NT2/D1 (cell line): Measurements from ENCODE around the gene MAP1B.

Experiments used
- SUZ12 ChIP-seq: IDR thresholded peaks from 2 replicates; pipeline ENCODE4 v1.6.1; 2011; ENCODE audit not compliant: insufficient read length, insufficient read depth; ENCODE audit errors: extremely low read depth
- YY1 ChIP-seq: IDR thresholded peaks from 2 replicates; pipeline ENCODE4 v1.6.1; 2011; ENCODE audit not compliant: insufficient read length, insufficient read depth
- ZNF274 ChIP-seq: IDR thresholded peaks from 2 replicates; pipeline ENCODE4 v1.6.1; 2011; ENCODE audit warnings: mild to moderate bottlenecking, low read depth, low read length

DNA sequence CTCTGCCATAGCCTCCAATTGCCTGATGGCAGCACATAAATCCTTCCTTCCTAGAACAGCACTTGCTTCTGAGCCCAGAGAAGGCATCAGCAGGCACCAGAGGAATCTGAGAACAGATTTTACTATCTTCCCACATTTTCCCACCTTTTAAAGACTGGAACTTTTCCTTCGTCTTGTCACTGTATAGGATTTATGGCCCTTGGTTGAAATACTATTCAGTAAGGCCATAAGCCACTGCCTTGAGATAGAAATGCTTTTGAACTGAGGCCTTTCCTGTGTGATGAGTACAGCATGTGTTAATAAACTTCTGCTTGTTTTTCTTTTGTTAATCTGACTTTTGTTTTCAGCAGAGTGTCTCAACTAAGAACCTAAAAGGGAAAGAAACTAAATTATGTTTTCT lies 128.4 kb downstream of the MAP1B start:
- no peak for TF ChIP-seq ZNF274
- no peak for TF ChIP-seq YY1
- no peak for TF ChIP-seq SUZ12
